ENCODE data around the gene SRSF3. TPM values are rescaled to one million over a fixed set of nuclear protein-coding genes. Genes with fewer than 3 reads are reported as not detected.

Gene SRSF3
- total and polyA plus RNA-seq, 3 donors from 2014 or later = 180 to 289 (median 183) TPM

DNA sequence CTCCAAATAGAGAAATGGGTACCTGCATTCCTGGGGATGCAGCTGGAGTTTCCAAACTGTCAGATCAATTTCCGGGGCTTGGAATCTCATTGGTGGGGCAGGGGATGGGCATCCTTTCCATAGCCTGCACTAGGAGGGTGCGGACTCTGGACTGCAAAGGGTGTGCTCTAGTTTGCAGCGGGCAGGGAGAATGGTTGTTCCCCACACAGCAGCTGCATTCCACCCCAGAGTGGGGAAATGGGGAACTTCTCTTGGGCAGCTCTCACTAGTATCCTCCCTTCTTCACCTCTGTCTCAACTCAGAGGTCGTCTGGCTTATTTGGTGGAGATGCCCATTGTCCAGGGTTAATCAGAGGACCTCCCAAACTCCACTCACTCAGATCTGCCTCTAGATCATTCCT lies 49.8 kb downstream of the SRSF3 start:
- TF ChIP-seq, protein P1, sequence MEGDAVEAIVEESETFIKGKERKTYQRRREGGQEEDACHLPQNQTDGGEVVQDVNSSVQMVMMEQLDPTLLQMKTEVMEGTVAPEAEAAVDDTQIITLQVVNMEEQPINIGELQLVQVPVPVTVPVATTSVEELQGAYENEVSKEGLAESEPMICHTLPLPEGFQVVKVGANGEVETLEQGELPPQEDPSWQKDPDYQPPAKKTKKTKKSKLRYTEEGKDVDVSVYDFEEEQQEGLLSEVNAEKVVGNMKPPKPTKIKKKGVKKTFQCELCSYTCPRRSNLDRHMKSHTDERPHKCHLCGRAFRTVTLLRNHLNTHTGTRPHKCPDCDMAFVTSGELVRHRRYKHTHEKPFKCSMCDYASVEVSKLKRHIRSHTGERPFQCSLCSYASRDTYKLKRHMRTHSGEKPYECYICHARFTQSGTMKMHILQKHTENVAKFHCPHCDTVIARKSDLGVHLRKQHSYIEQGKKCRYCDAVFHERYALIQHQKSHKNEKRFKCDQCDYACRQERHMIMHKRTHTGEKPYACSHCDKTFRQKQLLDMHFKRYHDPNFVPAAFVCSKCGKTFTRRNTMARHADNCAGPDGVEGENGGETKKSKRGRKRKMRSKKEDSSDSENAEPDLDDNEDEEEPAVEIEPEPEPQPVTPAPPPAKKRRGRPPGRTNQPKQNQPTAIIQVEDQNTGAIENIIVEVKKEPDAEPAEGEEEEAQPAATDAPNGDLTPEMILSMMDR (IDR thresholded peaks at IDR 0.05) = no peak
- no peak for TF ChIP-seq POLR2A (IDR thresholded peaks at IDR 0.05)
- intact Hi-C loops (cut with DNase I; ENCODE audit: low total_unique reads) = no loop called here
- H3K9me3 ChIP-seq = no peaks in the 10 kb centered on the region
- H3K36me3 ChIP-seq (ENCODE audit: low read depth, missing control alignments) = no peaks in the 10 kb centered on the region
- no peaks in the 10 kb centered on the region for H3K27me3 ChIP-seq
- no peak overlapping the region for H3K4me3 ChIP-seq
- H3K4me1 ChIP-seq = peaks cover 9% of the 10 kb centered on the region
- DNase-seq = no peak
- WGBS, 2 donors = 90 to 93% methylated on average over 4 of the region's 4 CpGs
- no peak overlapping the region for H3K27ac ChIP-seq

DNA sequence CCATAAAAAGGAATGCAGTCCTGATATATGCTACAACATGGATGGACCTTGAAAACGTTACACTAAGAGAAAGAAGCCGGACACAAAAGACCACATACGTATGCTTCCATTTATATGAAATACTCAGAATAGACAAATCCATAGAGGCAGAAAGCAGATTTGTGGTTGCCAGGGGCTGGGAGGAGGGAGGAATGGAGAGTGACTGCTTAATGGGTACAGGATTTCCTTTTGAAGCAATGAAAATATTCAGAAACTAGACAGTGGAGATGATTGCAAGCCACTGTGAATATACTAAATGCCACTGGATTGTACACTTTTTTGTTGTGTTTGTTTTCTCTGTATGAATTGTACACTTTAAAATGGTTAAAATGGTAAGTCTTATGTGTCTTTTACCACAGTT lies 54.9 kb downstream of the SRSF3 start:
- intact Hi-C loops (cut with DNase I; ENCODE audit: low total_unique reads) = no loop called here
- no peaks in the 10 kb centered on the region for H3K9me3 ChIP-seq
- H3K4me3 ChIP-seq = no peak overlapping the region
- DNase-seq = no peak
- H3K4me1 ChIP-seq = peaks cover 7% of the 10 kb centered on the region
- 88 to 97% methylated on average over 3 of the region's 3 CpGs for WGBS, 2 donors
- no peaks in the 10 kb centered on the region for H3K27me3 ChIP-seq
- no peak overlapping the region for H3K27ac ChIP-seq
- TF ChIP-seq, protein P1 (IDR thresholded peaks at IDR 0.05) = no peak
- no peak for TF ChIP-seq POLR2A (IDR thresholded peaks at IDR 0.05)
- H3K36me3 ChIP-seq (ENCODE audit: low read depth, missing control alignments) = no peaks in the 10 kb centered on the region

DNA sequence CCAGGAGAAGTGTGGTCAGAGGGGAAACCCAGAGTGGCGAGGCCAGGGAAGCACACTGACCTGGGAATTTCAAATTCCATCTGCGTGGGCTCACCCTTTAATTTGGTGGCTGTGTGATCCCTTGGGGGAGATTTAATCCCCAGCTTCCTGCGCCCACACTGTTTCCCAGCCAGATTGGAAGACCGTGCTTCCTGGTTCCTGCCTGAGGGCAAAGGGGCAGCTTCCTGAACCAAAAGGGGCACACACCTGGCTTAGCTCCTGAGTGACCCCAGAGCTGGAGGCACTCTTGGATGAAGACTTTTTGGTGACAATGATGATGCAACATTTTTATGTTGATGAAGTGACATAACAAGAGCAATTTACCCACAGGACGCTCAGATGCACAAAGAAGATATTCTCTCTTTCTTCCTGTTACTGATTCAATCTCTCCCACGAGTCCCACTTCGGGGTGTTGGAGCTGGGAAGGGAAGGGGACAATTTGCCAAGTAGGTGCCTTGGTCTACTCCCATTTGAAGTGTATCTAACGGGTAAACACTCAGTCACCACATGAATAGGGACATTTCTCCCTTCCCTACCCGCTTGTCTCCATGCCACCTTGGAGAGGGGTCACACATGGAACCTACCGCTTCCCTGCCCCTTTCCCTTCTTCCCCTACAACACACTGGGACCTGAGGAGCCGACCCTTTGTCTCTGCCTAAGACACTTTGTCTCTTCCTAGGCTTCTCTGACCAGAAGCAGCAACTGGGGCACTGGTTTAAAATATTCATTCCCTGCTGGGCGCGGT lies 55.7 kb downstream of the SRSF3 start:
- intact Hi-C loops (cut with DNase I; ENCODE audit: low total_unique reads) = no loop called here
- peaks cover 7% of the 10 kb centered on the region for H3K4me1 ChIP-seq
- H3K4me3 ChIP-seq = no peak overlapping the region
- H3K27ac ChIP-seq = no peak overlapping the region
- no peak for TF ChIP-seq POLR2A (IDR thresholded peaks at IDR 0.05)
- TF ChIP-seq, protein P1 (IDR thresholded peaks at IDR 0.05) = no peak
- DNase-seq = no peak
- H3K9me3 ChIP-seq = no peaks in the 10 kb centered on the region
- no peaks in the 10 kb centered on the region for H3K27me3 ChIP-seq
- WGBS, 2 donors = 81 to 90% methylated on average over 11 to 13 of the region's 13 CpGs
- no peaks in the 10 kb centered on the region for H3K36me3 ChIP-seq (ENCODE audit: low read depth, missing control alignments)

DNA sequence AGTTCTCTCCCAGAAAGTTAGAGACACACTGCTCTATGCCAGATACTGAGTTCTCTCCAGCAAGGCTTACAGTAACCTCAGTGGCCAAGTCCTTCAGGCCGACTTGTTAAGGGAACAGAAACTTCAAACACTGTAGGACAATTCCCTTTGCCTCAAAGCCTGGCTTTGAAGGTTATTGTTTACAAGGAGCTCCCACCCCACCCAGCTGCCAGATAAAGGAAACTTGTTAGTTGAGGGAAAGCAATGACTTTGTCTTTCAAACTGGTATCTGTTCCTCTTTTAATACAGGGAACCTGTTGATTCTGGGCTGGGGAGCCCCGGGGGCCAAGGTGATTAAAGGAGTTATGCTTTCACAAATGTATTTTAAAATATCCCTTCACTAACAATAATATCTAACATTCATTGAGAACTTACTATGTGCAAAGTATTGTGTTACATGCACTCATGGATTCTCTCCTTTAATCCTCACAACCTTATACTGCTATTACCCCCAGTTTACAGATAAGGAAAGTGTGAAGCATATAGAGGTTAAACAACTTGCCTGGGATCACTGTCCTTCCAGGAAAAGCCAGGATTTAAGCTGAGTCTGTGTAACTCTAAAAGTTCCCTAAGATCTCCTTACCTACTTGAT lies 56.8 kb downstream of the SRSF3 start:
- no peaks in the 10 kb centered on the region for H3K36me3 ChIP-seq (ENCODE audit: low read depth, missing control alignments)
- H3K4me1 ChIP-seq = peaks cover 7% of the 10 kb centered on the region
- no peaks in the 10 kb centered on the region for H3K9me3 ChIP-seq
- H3K27me3 ChIP-seq = no peaks in the 10 kb centered on the region
- intact Hi-C loops (cut with DNase I; ENCODE audit: low total_unique reads) = no loop called here
- no peak overlapping the region for H3K27ac ChIP-seq
- H3K4me3 ChIP-seq = no peak overlapping the region
- no peak for DNase-seq
- WGBS, 2 donors = 48 to 51% methylated on average over 2 of the region's 2 CpGs
- no peak for TF ChIP-seq POLR2A (IDR thresholded peaks at IDR 0.05)
- TF ChIP-seq, protein P1 (IDR thresholded peaks at IDR 0.05) = no peak

All from testis (tissue), 3 donors.